Endothelial cell of umbilical vein (primary cell): ENCODE results near the gene SPTLC3. TPM values are rescaled to one million over a fixed set of nuclear protein-coding genes. Genes with fewer than 3 reads are reported as not detected.

Experiments used
- BruUV-seq: library from RNA; stranded (reverse); fragments of 400-500 nt; replicated peaks from 2 replicates; lab custom pipeline; 2021; lab: Mats Ljungman, UMichigan
- CTCF ChIA-PET: fragments of 300-600, 350-600 bp; sonication (Branson Sonifier 250); formaldehyde crosslinking; loops from one replicate; lab custom pipeline; 2021; ENCODE audit warnings: antibody characterized with exemption, inconsistent platforms; lab: Charles Lee
- POLR2A ChIA-PET: fragments of 300-600, 350-600 bp; sonication (Branson Sonifier 250); formaldehyde crosslinking; loops from one replicate; lab custom pipeline; 2021; ENCODE audit warnings: antibody characterized with exemption, inconsistent platforms; lab: Charles Lee
- DNase-seq: peaks from one replicate; pipeline ENCODE4 v3.0.0-alpha.2; 2011; ENCODE audit warnings: low read depth, low spot score
- FAIRE-seq: peaks from 2 replicates; lab custom pipeline; 2011; peaks lifted over from hg19 to GRCh38; lab: Jason Lieb, UNC
- H2AFZ ChIP-seq: 2 replicates; pipeline ENCODE4 v1.6.0; 2012; ENCODE audit warnings: low read depth, low read length, control low read depth, inconsistent platforms
- H3K27ac ChIP-seq: 2 replicates; pipeline ENCODE4 v1.5.1; 2011; ENCODE audit warnings: low read depth, mild to moderate bottlenecking, control low read depth, low read length, moderate library complexity; ENCODE audit not compliant: insufficient read depth
- H3K27me3 ChIP-seq, 2 experiments: 2 replicates each; pipeline versions ENCODE4 v1.6.0 to v1.6.1; 2011; ENCODE audit warnings: low read length in 2 of 2, mixed read lengths in 1 of 2; ENCODE audit not compliant: control insufficient read depth in 2 of 2, insufficient read depth in 2 of 2
- H3K36me3 ChIP-seq, 2 experiments: 2 replicates in 1 of 2; 3 replicates in 1 of 2; pipeline ENCODE4 v1.5.1; 2011; ENCODE audit warnings: low read length in 2 of 2, mild to moderate bottlenecking in 1 of 2, moderate library complexity in 1 of 2; ENCODE audit not compliant: control insufficient read depth in 2 of 2, insufficient read depth in 2 of 2; ENCODE audit errors: extremely low read depth in 1 of 2
- H3K4me1 ChIP-seq: 3 replicates; pipeline ENCODE4 v1.5.1; 2011; ENCODE audit warnings: mild to moderate bottlenecking, low read length; ENCODE audit not compliant: control insufficient read depth, insufficient read depth; ENCODE audit errors: extremely low read depth
- H3K4me2 ChIP-seq: 2 replicates; pipeline ENCODE4 v1.6.1; 2011; ENCODE audit warnings: low read length, control low read depth, mixed read lengths; ENCODE audit not compliant: insufficient read depth
- H3K4me3 ChIP-seq, 3 experiments: fragments of 200-600 bp in 1 of 3; sonication (generic), shearing (Covaris generic) in 1 of 3; replicated peaks in 1 of 3; 2 replicates each; pipeline ENCODE4 v1.5.1; 2011 to 2016; ENCODE audit warnings: control low read depth in 3 of 3, low read length in 3 of 3, mild to moderate bottlenecking in 2 of 3, inconsistent platforms in 1 of 3, low read depth in 1 of 3, moderate library complexity in 1 of 3; ENCODE audit not compliant: insufficient read depth in 1 of 3
- H3K79me2 ChIP-seq: 2 replicates; pipeline ENCODE4 v1.6.0; 2012; ENCODE audit warnings: low read length, inconsistent platforms; ENCODE audit not compliant: control insufficient read depth, insufficient read depth
- H3K9ac ChIP-seq: replicated peaks from 2 replicates; pipeline ENCODE3; 2011; ENCODE audit warnings: low read length, control low read depth; ENCODE audit not compliant: insufficient read depth; ENCODE audit errors: extremely low read depth
- H3K9me1 ChIP-seq: replicated peaks from 3 replicates; pipeline ENCODE4 v1.6.0; 2011; ENCODE audit warnings: mild to moderate bottlenecking, low read length; ENCODE audit not compliant: control insufficient read depth, insufficient read depth; ENCODE audit errors: extremely low read depth
- H3K9me3 ChIP-seq: replicated peaks from 2 replicates; pipeline ENCODE4 v1.5.1; 2012; ENCODE audit warnings: low read length, inconsistent platforms; ENCODE audit not compliant: control insufficient read depth, insufficient read depth
- H4K20me1 ChIP-seq: replicated peaks from 2 replicates; pipeline ENCODE3; 2011; ENCODE audit warnings: mild to moderate bottlenecking, low read length; ENCODE audit not compliant: control insufficient read depth, insufficient read depth; ENCODE audit errors: extremely low read depth
- CTCF ChIP-seq, 2 donors: IDR thresholded peaks; 1 replicate in 1 of 2; 2 replicates in 1 of 2; pipeline ENCODE4 v1.5.1; 2011; ENCODE audit warnings: low read length in 2 of 2, mild to moderate bottlenecking in 2 of 2, moderate library complexity in 2 of 2, control low read depth in 1 of 2, inconsistent platforms in 1 of 2, low read depth in 1 of 2; ENCODE audit not compliant: insufficient read depth in 1 of 2; ENCODE audit errors: extremely low read depth in 1 of 2
- GATA2 ChIP-seq: IDR thresholded peaks from 2 replicates; pipeline ENCODE4 v1.7.0; 2011; ENCODE audit warnings: low read depth, mild to moderate bottlenecking, moderate library complexity, mixed read lengths, low read length; ENCODE audit not compliant: insufficient read length, insufficient read depth
- JUN ChIP-seq: IDR thresholded peaks from 2 replicates; pipeline ENCODE4 v1.6.1; 2011; ENCODE audit warnings: borderline replicate concordance, low read depth; ENCODE audit not compliant: insufficient read length, insufficient read depth
- POLR2A ChIP-seq: IDR thresholded peaks from 2 replicates; pipeline ENCODE4 v1.6.1; 2012; ENCODE audit warnings: low read depth, mild to moderate bottlenecking, control low read depth, low read length
- POLR2AphosphoS5 ChIP-seq: IDR thresholded peaks from 2 replicates; pipeline ENCODE4 v1.6.1; 2012; ENCODE audit warnings: low read depth, mild to moderate bottlenecking, control low read depth, low read length, moderate library complexity; ENCODE audit not compliant: insufficient read depth
- dilution Hi-C: fragments of 300-500 bp; cut with MboI; formaldehyde crosslinking; loops from one replicate; pipeline ENCODE4 v1.15.0; 2019; ENCODE audit warnings: low sequenced_read_pairs; ENCODE audit not compliant: extremely low pct_ligation_motif_present
- intact Hi-C: fragments of 100-400 bp; cut with micrococcal nuclease; formaldehyde crosslinking; loops from one replicate; pipeline ENCODE4 v1.10.0; 2022
- polyA plus RNA-seq, 4 experiments: library from polyadenylated mRNA; depleted of rRNA in 3 of 4; stranded (reverse) in 3 of 4; unstranded in 1 of 4; fragments of >200 nt; gene quantifications; 2 replicates each; pipeline versions ENCODE4 v1.2.1 to v1.2.3, GENCODE V29; 2011 to 2012; ENCODE audit warnings: missing spikeins in 1 of 4
- total RNA-seq: library from RNA; stranded (reverse); gene quantifications from 2 replicates; pipeline ENCODE4 v1.2.3, GENCODE V29; 2021
- TF ChIP-seq, protein P1 (sequence below): IDR thresholded peaks from 2 replicates; pipeline ENCODE4 v1.6.1; 2011; ENCODE audit not compliant: insufficient read depth, insufficient read length

Gene SPTLC3
- total and polyA plus RNA-seq, 2 donors (not counting 3 experiments of a cell fraction or from before 2014, with no cell fraction given), result 0.29 to 0.35 TPM

DNA sequence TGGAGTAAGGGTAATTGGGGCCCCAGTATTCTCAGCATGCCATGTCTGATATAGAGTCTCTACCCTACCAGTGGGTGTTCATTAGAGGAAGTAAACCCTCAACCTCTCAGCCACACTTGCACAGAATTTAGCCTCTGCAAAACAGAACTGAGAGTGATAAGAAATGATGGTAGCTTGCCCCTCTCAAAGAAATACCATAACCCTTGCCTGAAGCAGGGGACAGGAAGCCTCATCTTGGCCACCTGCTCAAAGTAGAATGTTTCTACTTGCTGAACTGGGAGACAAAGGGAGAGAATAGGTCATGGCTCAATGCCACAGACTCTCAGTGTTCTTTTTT, 33.7 kb downstream of the SPTLC3 start:
- H4K20me1 ChIP-seq, result no peaks in the 10 kb centered on the region

More for the DNA sequence above, 33.7 kb downstream of the SPTLC3 start:
- Histone ChIP-seq H3K79me2 (no peaks in the 10 kb centered on the region), H3K9me3 (no peaks in the 10 kb centered on the region), H3K4me1 (no peaks in the 10 kb centered on the region), H3K27ac (no peak overlapping the region), H3K4me3 (no peak overlapping the region), H3K9ac (no peak overlapping the region), H2AFZ (no peak overlapping the region), H3K4me2 (no peak overlapping the region), H3K9me1 (no peaks in the 10 kb centered on the region), H3K27me3 (no peaks in the 10 kb centered on the region), H3K36me3 (no peaks in the 10 kb centered on the region)
- ChIA-PET POLR2A (no interaction called here), CTCF (interaction anchor here (1.8 kb wide), 1 partner anchor 12 kb away, joined by 4 read pairs; no protein-coding TSS in a partner anchor)
- TF ChIP-seq JUN, result no peak
- no peak for TF ChIP-seq POLR2AphosphoS5
- TF ChIP-seq CTCF (IDR thresholded peaks at IDR 0.05; ENCODE audit: extremely low read depth in 1 of 2, insufficient read depth in 1 of 2, low read depth in 1 of 2, low read length in 2 of 2), result no peak
- no peak for TF ChIP-seq GATA2
- no peak for TF ChIP-seq POLR2A
- TF ChIP-seq, protein P1, sequence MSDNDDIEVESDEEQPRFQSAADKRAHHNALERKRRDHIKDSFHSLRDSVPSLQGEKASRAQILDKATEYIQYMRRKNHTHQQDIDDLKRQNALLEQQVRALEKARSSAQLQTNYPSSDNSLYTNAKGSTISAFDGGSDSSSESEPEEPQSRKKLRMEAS, result no peak
- no peak for DNase-seq
- dilution Hi-C loops, result no loop called here
- no peak for FAIRE-seq
- BruUV-seq, result no TSS peak
- intact Hi-C loops, result no loop called here
